GM12892 (cell line): ENCODE measurements around the gene PRKAR1B.

Experiments
- POLR2A ChIP-seq: IDR thresholded peaks from 2 replicates; pipeline ENCODE4 v1.6.1; 2011; ENCODE audit warnings: low read depth, low read length, control low read depth
- POLR2AphosphoS5 ChIP-seq: IDR thresholded peaks from 2 replicates; pipeline ENCODE4 v1.6.1; 2011; ENCODE audit warnings: low read depth, low read length, control low read depth

GRCh38 chr7:673681-674453, 53.2 kb downstream of the PRKAR1B start:
- TF ChIP-seq POLR2AphosphoS5, result no peak
- TF ChIP-seq POLR2A, result no peak
